GM23248 (cell line): Measurements from ENCODE around the gene SLC12A3. TPM values are rescaled to one million over a fixed set of nuclear protein-coding genes. Genes with fewer than 3 reads are reported as not detected.
"Not testable (repeated sequence)": the region's sequence is repeated elsewhere in the genome, so short reads cannot be mapped to it uniquely, and the experiment has no call there.

Source experiments
- DNase-seq: peaks from one replicate; pipeline ENCODE4 v3.0.0-alpha.2; 2015
- H2AFZ ChIP-seq: fragments of 200-600 bp; sonication (generic); 2 replicates; pipeline ENCODE4 v1.6.1; 2016; ENCODE audit warnings: antibody characterized with exemption
- H3F3A ChIP-seq: fragments of 200-600 bp; sonication (generic); 2 replicates; pipeline ENCODE4 v1.6.1; 2016; ENCODE audit warnings: mild to moderate bottlenecking, antibody characterized with exemption, mixed run types; ENCODE audit not compliant: insufficient read depth
- H3K27ac ChIP-seq: fragments of 200-600 bp; sonication (generic); 2 replicates; pipeline ENCODE4 v1.5.1; 2016; ENCODE audit warnings: mild to moderate bottlenecking
- H3K27me3 ChIP-seq: fragments of 200-600 bp; sonication (generic); replicated peaks from 2 replicates; pipeline ENCODE4 v1.6.1; 2016; ENCODE audit warnings: mild to moderate bottlenecking; ENCODE audit not compliant: insufficient read depth
- H3K36me3 ChIP-seq: fragments of 200-600 bp; sonication (generic); 2 replicates; pipeline ENCODE4 v1.6.1; 2016; ENCODE audit warnings: low read depth, mild to moderate bottlenecking
- H3K4me1 ChIP-seq: fragments of 200-600 bp; sonication (generic); 2 replicates; pipeline ENCODE4 v1.6.1; 2016; ENCODE audit warnings: mild to moderate bottlenecking; ENCODE audit not compliant: insufficient read depth
- H3K4me2 ChIP-seq: fragments of 200-600 bp; sonication (generic); one replicate; pipeline ENCODE4 v1.6.1; 2016; ENCODE audit warnings: mild to moderate bottlenecking; ENCODE audit not compliant: unreplicated experiment
- H3K4me3 ChIP-seq: fragments of 200-600 bp; sonication (generic); 2 replicates; pipeline ENCODE4 v1.5.1; 2016; ENCODE audit warnings: mild to moderate bottlenecking
- H3K79me2 ChIP-seq: fragments of 200-600 bp; sonication (generic); 2 replicates; pipeline ENCODE4 v1.6.1; 2016; ENCODE audit warnings: mild to moderate bottlenecking; ENCODE audit not compliant: insufficient read depth
- H3K9ac ChIP-seq: fragments of 200-600 bp; sonication (generic); 2 replicates; pipeline ENCODE4 v1.6.1; 2016; ENCODE audit warnings: mild to moderate bottlenecking
- H3K9me2 ChIP-seq: fragments of 200-600 bp; sonication (generic); 2 replicates; pipeline ENCODE4 v1.6.1; 2016; ENCODE audit warnings: mixed run types, mild to moderate bottlenecking, moderate library complexity; ENCODE audit not compliant: insufficient read depth
- H3K9me3 ChIP-seq: fragments of 200-600 bp; sonication (generic); one replicate; pipeline ENCODE4 v1.6.1; 2017; ENCODE audit warnings: low read depth
- H4K20me1 ChIP-seq: fragments of 200-600 bp; sonication (generic); 2 replicates; pipeline ENCODE4 v1.6.0; 2016; ENCODE audit not compliant: insufficient read depth
- EZH2 ChIP-seq: fragments of 200-600 bp; sonication (generic); IDR thresholded peaks from 2 replicates; pipeline ENCODE4 v1.6.1; 2018; ENCODE audit warnings: antibody characterized with exemption, mild to moderate bottlenecking; ENCODE audit not compliant: insufficient read depth, poor library complexity, severe bottlenecking
- EZH2phosphoT487 ChIP-seq: fragments of 200-600 bp; sonication (generic); IDR thresholded peaks from 2 replicates; pipeline ENCODE4 v1.6.1; 2018; ENCODE audit warnings: antibody characterized with exemption, moderate library complexity, mild to moderate bottlenecking, low read depth; ENCODE audit not compliant: insufficient read depth
- WGBS, 2 experiments: methylation state at CpG; one replicate each; pipeline ENCODE4 v1.1.6; 2015 to 2017; ENCODE audit warnings: low lambda C conversion rate in 2 of 2, low coverage in 1 of 2; ENCODE audit errors: missing lambda C conversion rate in 2 of 2; 5-methylcytosine and 5-hydroxymethylcytosine counted together
- in situ Hi-C: fragments of 300-500 bp; cut with MboI; formaldehyde crosslinking; loops from 2 replicates; pipeline ENCODE4 v1.15.0; 2020
- polyA plus RNA-seq: library from polyadenylated mRNA; unstranded; fragments of >200 nt; fragmentation: Nextera tagmentation; extraction: Ambion mirVana; gene quantifications from 2 replicates; pipeline ENCODE4 v1.2.1, GENCODE V29; 2016
- total RNA-seq: library from RNA; depleted of rRNA; stranded (reverse); fragments of >200 nt; shearing (Covaris generic); gene quantifications from 2 replicates; pipeline ENCODE4 v1.2.3, GENCODE V29; 2014

Gene SLC12A3
- total and polyA plus RNA-seq, 2 experiments from 2014 or later: not detected

DNA sequence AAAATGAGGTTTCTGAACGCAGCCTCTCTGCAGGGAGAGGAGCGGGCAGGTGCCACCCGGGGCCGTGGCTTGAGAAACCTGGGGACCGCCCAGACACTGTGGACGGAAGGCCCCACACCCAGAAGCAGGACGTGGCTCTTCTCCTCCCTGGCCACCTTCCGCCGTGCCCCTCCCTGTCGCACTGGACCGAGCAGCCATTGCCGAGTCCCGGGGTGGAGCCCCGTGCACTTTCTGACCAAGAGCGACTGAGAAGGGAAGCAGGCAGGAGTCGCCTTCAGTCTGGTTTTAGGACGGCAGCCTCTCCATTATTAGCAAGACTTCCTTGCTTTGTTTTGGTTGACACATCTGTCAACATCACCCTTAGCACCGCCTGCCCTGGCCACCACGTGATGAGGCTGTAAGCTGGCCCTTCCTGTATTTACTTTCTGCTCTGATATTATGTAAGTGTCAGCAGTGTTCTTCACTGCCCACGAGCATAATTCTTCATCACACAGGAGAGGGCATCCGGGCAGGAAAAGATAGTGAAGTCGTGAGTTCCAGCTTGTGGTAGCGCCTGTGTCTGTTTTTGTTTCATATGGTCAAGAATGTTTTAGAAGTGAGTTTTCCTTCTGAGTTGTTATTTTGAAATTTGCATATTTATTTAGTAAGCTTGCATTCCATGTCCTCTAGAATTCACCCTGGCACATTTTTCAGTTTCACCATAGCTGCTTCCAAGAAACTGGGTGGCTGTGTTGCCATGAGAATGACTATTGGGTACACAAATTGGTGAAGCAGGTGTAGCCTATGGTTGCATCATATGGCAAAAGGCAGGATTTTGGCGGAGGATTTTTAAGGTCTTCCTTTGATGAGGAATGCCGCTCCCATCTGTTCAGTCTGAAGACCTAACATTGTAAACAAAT, 68.0 kb downstream of the SLC12A3 start:
- Histone ChIP-seq H3K9me3 (no peaks in the 10 kb centered on the region), H3K9me2 (no peaks in the 10 kb centered on the region), H3K79me2 (peaks cover 60% of the 10 kb centered on the region), H3K27me3 (no peaks in the 10 kb centered on the region), H2AFZ (no peak overlapping the region), H3K4me1 (peaks cover 35% of the 10 kb centered on the region), H3K9ac (peak overlapping the region; percentile 100), H3F3A (peaks cover 47% of the 10 kb centered on the region), H3K36me3 (peaks cover 39% of the 10 kb centered on the region), H4K20me1 (peaks cover 36% of the 10 kb centered on the region), H3K27ac (peak overlapping the region; percentile 95), H3K4me2 (peak overlapping the region; percentile 96), H3K4me3 (peak overlapping the region; percentile 98)
- in situ Hi-C loops: no loop called here
- peak; percentile 83 for DNase-seq
- 1 to 2% methylated on average over 25 of the region's 25 CpGs for WGBS, 2 experiments
- TF ChIP-seq EZH2 (no peak), EZH2phosphoT487 (no peak)

DNA sequence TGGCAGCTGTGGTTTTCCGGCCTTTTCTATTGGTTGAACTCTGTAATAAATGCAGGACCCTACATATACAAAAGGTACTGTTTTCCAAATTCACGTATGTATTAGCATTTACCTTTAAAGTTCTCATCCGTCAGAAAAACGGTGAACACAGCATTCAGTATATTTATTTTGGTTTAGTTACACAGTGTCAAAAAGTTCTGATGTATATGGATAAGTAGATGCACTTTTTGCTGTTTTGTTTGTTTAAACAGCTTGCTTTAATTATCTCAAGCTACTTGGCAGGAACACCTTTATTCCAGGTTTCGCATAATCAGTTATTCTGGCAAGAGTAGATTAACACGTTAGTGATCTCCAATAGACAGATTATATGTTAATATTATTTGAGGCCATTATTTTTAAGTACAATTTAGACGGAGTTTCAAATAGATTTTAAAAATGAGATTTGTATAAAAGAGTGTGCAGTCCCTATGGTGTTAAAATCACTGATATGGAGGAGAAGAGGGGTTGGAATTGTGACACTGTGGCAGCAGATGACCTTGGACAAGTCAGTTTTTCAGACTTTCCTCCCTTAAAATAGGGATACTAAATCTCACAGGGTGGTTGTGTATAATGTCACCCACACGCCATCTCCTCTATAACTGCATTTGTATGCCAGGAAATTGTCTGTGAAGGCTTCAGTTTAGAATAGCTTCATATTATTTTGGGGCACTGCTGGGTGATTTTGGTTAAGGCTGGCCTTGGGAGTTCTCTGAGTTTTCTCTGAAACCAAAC, 69.0 kb downstream of the SLC12A3 start:
- Histone ChIP-seq H3K9ac (peak overlapping the region; percentile 100), H3K27me3 (no peaks in the 10 kb centered on the region), H3K79me2 (peaks cover 70% of the 10 kb centered on the region), H3K27ac (peak overlapping the region; percentile 95), H3K9me3 (no peaks in the 10 kb centered on the region), H4K20me1 (peaks cover 36% of the 10 kb centered on the region), H3K9me2 (no peaks in the 10 kb centered on the region), H3F3A (peaks cover 56% of the 10 kb centered on the region), H2AFZ (no peak overlapping the region), H3K4me2 (peak overlapping the region; percentile 96), H3K4me3 (peak overlapping the region; percentile 98), H3K36me3 (peaks cover 49% of the 10 kb centered on the region), H3K4me1 (peaks cover 35% of the 10 kb centered on the region)
- TF ChIP-seq EZH2: no peak
- TF ChIP-seq EZH2phosphoT487: no peak
- WGBS, 2 experiments: 3 to 7% methylated on average over 8 of the region's 8 CpGs
- DNase-seq: no peak
- in situ Hi-C loops: no loop called here

DNA sequence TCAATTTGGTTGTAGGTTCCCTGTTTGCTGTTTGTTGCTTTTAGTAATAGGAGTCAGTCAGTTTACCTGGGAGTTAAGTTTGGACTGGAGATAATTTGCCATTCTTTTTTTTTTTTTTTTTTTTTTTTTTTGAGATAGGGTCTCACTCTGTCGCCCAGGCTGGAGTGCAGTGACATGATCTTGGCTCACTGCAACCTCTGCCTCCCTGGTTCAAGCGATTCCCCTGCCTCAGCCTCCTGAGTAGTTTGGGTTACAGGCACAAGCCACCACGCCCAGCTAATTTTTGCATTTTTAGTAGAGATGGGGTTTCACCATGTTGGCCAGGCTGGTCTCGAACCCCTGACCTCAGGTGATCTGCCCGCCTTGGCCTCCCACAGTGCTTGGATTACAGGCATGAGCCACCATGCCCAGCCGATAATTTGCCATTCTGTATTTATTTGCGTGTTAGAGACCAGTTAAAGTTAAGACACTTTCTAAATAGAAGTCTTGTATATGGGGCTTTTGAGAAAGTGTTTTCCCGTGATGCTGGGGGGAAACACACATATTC, 69.7 kb downstream of the SLC12A3 start:
- Histone ChIP-seq H3K36me3 (peaks cover 56% of the 10 kb centered on the region), H4K20me1 (peaks cover 36% of the 10 kb centered on the region), H3K27ac (peak overlapping the region; percentile 95; the same call in 1 of the 2 replicates), H3F3A (peaks cover 62% of the 10 kb centered on the region), H3K79me2 (peaks cover 76% of the 10 kb centered on the region), H3K4me2 (peak overlapping the region; percentile 96), H3K4me1 (peaks cover 35% of the 10 kb centered on the region), H3K4me3 (peak overlapping the region; percentile 98), H3K9ac (peak overlapping the region; percentile 100)
- H2AFZ ChIP-seq, in situ Hi-C loops, H3K27me3 ChIP-seq, DNase-seq, H3K9me2 ChIP-seq, H3K9me3 ChIP-seq: not testable (repeated sequence)
- WGBS, 2 experiments: 23% methylated on average over 8 of the region's 8 CpGs

DNA sequence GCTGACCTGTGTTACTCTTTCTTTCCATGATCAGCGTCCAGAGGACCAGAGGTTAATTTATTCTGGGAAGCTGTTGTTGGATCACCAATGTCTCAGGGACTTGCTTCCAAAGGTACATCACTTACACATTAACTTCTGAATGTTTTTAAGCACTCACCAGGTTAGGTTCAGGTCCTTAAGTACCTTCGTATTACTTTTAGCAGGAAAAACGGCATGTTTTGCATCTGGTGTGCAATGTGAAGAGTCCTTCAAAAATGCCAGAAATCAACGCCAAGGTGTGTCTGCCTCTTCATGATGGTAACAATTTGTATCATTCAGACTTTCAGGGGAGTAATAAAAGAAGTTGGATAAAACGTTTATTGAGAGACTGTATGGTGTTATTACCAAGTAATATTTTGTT, 70.2 kb downstream of the SLC12A3 start:
- H2AFZ ChIP-seq: no peak overlapping the region
- H3K4me1 ChIP-seq: peaks cover 35% of the 10 kb centered on the region
- peak overlapping the region; percentile 98 for H3K4me3 ChIP-seq
- H3K27me3 ChIP-seq: no peaks in the 10 kb centered on the region
- peaks cover 67% of the 10 kb centered on the region for H3F3A ChIP-seq
- in situ Hi-C loops: no loop called here
- H3K79me2 ChIP-seq: peaks cover 81% of the 10 kb centered on the region
- peak overlapping the region; percentile 9; the same call in 1 of the 2 replicates for H3K27ac ChIP-seq
- H3K9ac ChIP-seq: peak overlapping the region; percentile 100
- peak overlapping the region; percentile 96 for H3K4me2 ChIP-seq
- DNase-seq: no peak
- TF ChIP-seq EZH2phosphoT487 (no peak), EZH2 (no peak)
- H3K36me3 ChIP-seq: peaks cover 61% of the 10 kb centered on the region
- 7 to 9% methylated on average over 5 of the region's 5 CpGs for WGBS, 2 experiments
- H4K20me1 ChIP-seq: peaks cover 36% of the 10 kb centered on the region
- H3K9me2 ChIP-seq: no peaks in the 10 kb centered on the region
- no peaks in the 10 kb centered on the region for H3K9me3 ChIP-seq
